Keratinocyte (primary cell): Measurements from ENCODE around the gene SLC6A5.

Source experiments
- EZH2 ChIP-seq: IDR thresholded peaks from one replicate; pipeline ENCODE4 v1.6.1; 2012; ENCODE audit warnings: inconsistent platforms, mild to moderate bottlenecking, low read length, moderate library complexity
- TF ChIP-seq, protein P1 (sequence below), 3 experiments: IDR thresholded peaks in 1 of 3; conservative IDR thresholded peaks in 1 of 3; optimal IDR thresholded peaks in 1 of 3; 2 replicates in 2 of 3; 3 replicates in 1 of 3; pipeline versions ENCODE3 to v1.5.1; 2011; ENCODE audit warnings: low read length in 3 of 3, mild to moderate bottlenecking in 3 of 3, moderate library complexity in 2 of 3, control low read depth in 1 of 3, inconsistent platforms in 1 of 3; ENCODE audit not compliant: insufficient read depth in 2 of 3; ENCODE audit errors: extremely low read depth in 1 of 3

DNA sequence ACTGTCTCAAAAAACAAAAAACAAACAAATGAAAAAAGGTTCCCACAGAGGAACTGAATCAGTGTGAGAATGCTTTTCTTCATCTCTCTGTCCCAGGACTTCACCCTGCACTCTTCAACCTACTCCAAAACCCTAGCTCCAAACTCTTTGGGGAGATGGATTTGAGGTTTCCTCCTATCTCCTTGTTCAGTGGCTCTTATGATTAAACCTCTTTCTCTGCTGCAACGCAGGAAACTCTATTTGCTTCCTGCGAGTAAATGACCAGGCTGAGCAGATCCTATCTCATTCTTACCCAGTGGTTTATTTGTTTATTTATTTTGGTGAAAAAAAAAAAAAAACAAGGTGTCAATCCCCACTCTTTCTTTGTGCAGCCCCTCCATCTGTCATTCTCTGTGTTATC is 12.0 kb downstream of the SLC6A5 start:
- TF ChIP-seq, protein P1, sequence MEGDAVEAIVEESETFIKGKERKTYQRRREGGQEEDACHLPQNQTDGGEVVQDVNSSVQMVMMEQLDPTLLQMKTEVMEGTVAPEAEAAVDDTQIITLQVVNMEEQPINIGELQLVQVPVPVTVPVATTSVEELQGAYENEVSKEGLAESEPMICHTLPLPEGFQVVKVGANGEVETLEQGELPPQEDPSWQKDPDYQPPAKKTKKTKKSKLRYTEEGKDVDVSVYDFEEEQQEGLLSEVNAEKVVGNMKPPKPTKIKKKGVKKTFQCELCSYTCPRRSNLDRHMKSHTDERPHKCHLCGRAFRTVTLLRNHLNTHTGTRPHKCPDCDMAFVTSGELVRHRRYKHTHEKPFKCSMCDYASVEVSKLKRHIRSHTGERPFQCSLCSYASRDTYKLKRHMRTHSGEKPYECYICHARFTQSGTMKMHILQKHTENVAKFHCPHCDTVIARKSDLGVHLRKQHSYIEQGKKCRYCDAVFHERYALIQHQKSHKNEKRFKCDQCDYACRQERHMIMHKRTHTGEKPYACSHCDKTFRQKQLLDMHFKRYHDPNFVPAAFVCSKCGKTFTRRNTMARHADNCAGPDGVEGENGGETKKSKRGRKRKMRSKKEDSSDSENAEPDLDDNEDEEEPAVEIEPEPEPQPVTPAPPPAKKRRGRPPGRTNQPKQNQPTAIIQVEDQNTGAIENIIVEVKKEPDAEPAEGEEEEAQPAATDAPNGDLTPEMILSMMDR (optimal IDR thresholded peaks at IDR 0.05 in 1 of 3, IDR thresholded peaks at IDR 0.05 in 1 of 3, conservative IDR thresholded peaks at IDR 0.05 in 1 of 3; ENCODE audit: extremely low read depth in 1 of 3, insufficient read depth in 2 of 3, low read length in 3 of 3), result no peak
- TF ChIP-seq EZH2, result no peak
